A549 treated with GW870086 at 1 μM for 4 hours (cell line): ENCODE results near the gene DPF3. TPM values are rescaled to one million over a fixed set of nuclear protein-coding genes. Genes with fewer than 3 reads are reported as not detected.

Source experiments
- total RNA-seq: library from RNA; stranded (reverse); fragments of 200-300 nt; extraction: Qiagen RNA extraction; gene quantifications from 5 replicates; pipeline ENCODE4 v1.2.3, GENCODE V29; 2022; ENCODE audit warnings: low read depth

Gene DPF3
- 0.05 to 0.30 TPM (median 0.15 TPM) in 4 of 5 replicates, not detected in the other for total RNA-seq

DNA sequence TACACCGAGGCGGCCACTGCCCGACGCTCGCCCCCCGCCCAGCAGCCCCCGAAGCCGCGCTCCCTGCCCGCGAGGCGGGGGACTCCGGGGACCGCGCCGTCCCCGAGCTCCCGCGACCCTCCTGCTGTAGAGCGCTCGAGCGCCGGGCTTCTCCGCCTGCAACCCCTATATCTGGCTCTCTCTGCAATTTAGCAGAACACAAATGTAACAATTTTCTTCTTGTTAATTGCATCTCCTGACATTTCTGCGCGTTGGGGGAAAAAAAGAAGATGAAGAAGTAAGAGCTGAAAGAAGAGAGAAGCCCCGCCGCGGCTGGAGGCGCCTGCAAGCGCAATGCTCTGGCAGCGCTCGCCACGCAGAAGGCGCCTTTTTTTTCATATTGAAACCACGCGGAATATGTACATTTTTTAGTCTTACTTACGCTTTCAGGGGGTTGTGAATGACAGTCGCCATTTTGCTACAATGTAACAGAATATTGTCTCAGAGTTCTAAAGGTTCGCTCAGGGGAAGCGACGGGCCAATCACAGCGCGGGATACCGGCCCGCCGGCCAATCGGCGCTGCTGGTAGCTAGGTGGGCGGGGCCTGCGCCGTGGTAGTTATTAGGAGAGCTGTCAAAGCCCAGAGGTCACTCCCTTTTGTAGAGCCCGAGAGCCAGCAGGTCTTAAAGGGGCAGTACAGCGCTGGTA is at the start of gene DPF3:
TSS of gene DPF3 (minus strand) at position 466 of the 687 bp plus-strand sequence. CDS start at position 453, 13 bp downstream.

DNA sequence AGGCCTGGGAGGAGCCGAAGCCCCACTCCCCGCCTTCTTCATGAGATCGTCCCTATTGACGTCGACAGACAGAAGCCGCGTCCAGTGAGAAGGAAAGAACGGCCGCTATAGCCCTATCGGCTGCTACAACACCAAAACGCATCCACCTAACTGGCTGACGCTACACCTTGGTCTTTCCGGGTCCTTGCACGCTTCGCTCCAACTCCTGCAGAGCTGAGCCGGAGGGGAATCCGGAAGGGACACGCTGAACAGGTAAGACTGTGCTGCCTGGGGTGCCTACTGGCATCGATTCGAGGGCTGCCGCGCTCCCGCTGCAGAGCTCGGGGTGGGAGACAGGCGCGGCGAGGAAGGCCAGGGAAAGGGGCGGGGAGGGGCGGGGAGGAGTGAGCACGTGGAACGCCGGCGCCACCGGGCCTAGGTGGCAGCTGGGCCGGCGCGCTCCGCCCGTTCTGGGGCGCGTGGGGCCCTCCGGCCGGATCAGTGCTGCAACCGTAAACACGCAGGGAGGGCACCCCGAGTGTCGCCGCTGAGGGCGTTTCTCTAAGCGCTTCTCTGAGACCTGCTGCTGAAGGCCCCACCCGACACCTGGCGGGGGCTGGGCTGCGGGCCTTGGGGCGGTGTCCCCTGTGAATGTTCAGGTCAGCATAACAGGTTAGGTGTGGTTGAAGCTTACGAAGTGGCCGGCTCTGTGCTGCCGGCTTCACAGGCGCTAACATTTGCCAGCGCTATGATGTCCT is 32.6 kb upstream of the DPF3 start, which contains the start of gene DCAF4:
TSS of gene DCAF4 (plus strand) at position 173 of the 737 bp plus-strand sequence. CDS start 11,515 bp downstream, outside the sequence.

Other genes with a start within 250 kb of the DPF3 start
- gene DCAF4, start 32.4 kb upstream of the DPF3 start, total RNA-seq = 24.5 to 28.1 TPM (median 25.3 TPM) in 5 replicates
- 8.6 to 9.7 TPM (median 8.8 TPM) in 5 replicates for gene ZFYVE1, start 133.0 kb upstream of the DPF3 start, total RNA-seq
- gene RBM25, start 164.4 kb upstream of the DPF3 start, total RNA-seq = 49.9 to 59.4 TPM (median 56.5 TPM) in 5 replicates
- 61.1 to 64.3 TPM (median 63.5 TPM) in 5 replicates for gene PSEN1, start 242.4 kb upstream of the DPF3 start, total RNA-seq